SK-N-SH (cell line): ENCODE data around the gene TTC31. TPM values are rescaled to one million over a fixed set of nuclear protein-coding genes. Genes with fewer than 3 reads are reported as not detected.

Experiments used
- CTCF ChIA-PET: fragments of 300-600, 350-600 bp; formaldehyde crosslinking; extraction: SDS; loops from one replicate; lab custom pipeline; 2021; lab: Yijun Ruan, JAX
- POLR2A ChIA-PET: fragments of 350-600 bp; sonication (Branson Sonifier 250); formaldehyde crosslinking; extraction: SDS; loops from one replicate; lab custom pipeline; 2020; ENCODE audit warnings: antibody characterized with exemption, inconsistent platforms; lab: Yijun Ruan, JAX
- DNase-seq: peaks from one replicate; pipeline ENCODE4 v3.0.0; 2012
- H2AFZ ChIP-seq: fragments of 200-600 bp; sonication (generic); 2 replicates; pipeline ENCODE4 v1.8.1; 2016; ENCODE audit warnings: antibody characterized with exemption, mild to moderate bottlenecking, low read depth
- H3F3A ChIP-seq: fragments of 200-600 bp; sonication (generic); replicated peaks from 2 replicates; pipeline ENCODE3; 2016; ENCODE audit warnings: antibody characterized with exemption, mild to moderate bottlenecking; ENCODE audit not compliant: insufficient read depth
- H3K27ac ChIP-seq, 2 experiments: fragments of 200-500 bp in 1 of 2; fragments of 200-600 bp in 1 of 2; sonication (Bioruptor generic) in 1 of 2; sonication (generic), shearing (Covaris generic) in 1 of 2; 2 replicates each; pipeline versions ENCODE4 v1.5.1 to v1.6.1; 2014 to 2016; ENCODE audit warnings: low read depth in 2 of 2, inconsistent platforms in 1 of 2, low read length in 1 of 2, mild to moderate bottlenecking in 1 of 2, mixed read lengths in 1 of 2
- H3K27me3 ChIP-seq: fragments of 200-600 bp; sonication (generic), shearing (Covaris generic); 2 replicates; pipeline ENCODE4 v1.6.1; 2016; ENCODE audit warnings: mixed run types; ENCODE audit not compliant: insufficient read depth
- H3K36me3 ChIP-seq, 2 experiments: fragments of 200-500 bp in 1 of 2; fragments of 200-600 bp in 1 of 2; sonication (Bioruptor generic) in 1 of 2; sonication (generic) in 1 of 2; replicated peaks in 1 of 2; 2 replicates each; pipeline versions ENCODE3 to v1.5.1; 2014 to 2016; ENCODE audit warnings: low read length in 1 of 2, mild to moderate bottlenecking in 1 of 2; ENCODE audit not compliant: insufficient read depth in 2 of 2, control insufficient read depth in 1 of 2
- H3K4me1 ChIP-seq, 2 experiments: fragments of 200-500 bp in 1 of 2; fragments of 200-600 bp in 1 of 2; sonication (Bioruptor generic) in 1 of 2; sonication (generic), shearing (Covaris generic) in 1 of 2; 2 replicates each; pipeline versions ENCODE4 v1.5.1 to v1.6.1; 2014 to 2016; ENCODE audit warnings: low read depth in 1 of 2, low read length in 1 of 2, mixed run types in 1 of 2; ENCODE audit not compliant: insufficient read depth in 2 of 2, control insufficient read depth in 1 of 2
- H3K4me2 ChIP-seq: fragments of 200-600 bp; sonication (generic), shearing (Covaris generic); 2 replicates; pipeline ENCODE4 v1.6.1; 2017; ENCODE audit warnings: mixed run types
- H3K4me3 ChIP-seq, 2 experiments: fragments of 200-500 bp in 1 of 2; fragments of 200-600 bp in 1 of 2; sonication (Bioruptor generic) in 1 of 2; sonication (generic), shearing (Covaris generic) in 1 of 2; 2 replicates each; pipeline versions ENCODE4 v1.5.1 to v1.8.1; 2014 to 2016; ENCODE audit warnings: low read depth in 2 of 2, inconsistent platforms in 1 of 2, low read length in 1 of 2, mild to moderate bottlenecking in 1 of 2, mixed read lengths in 1 of 2, moderate library complexity in 1 of 2
- H3K79me2 ChIP-seq: fragments of 200-600 bp; sonication (generic); 2 replicates; pipeline ENCODE4 v1.8.1; 2017; ENCODE audit warnings: mild to moderate bottlenecking; ENCODE audit not compliant: insufficient read depth
- H3K9ac ChIP-seq: fragments of 200-600 bp; sonication (generic); 2 replicates; pipeline ENCODE4 v1.6.1; 2017; ENCODE audit warnings: mixed run types
- H3K9me2 ChIP-seq: fragments of 200-600 bp; sonication (generic); 2 replicates; pipeline ENCODE4 v1.6.1; 2017; ENCODE audit warnings: mixed run types
- H3K9me3 ChIP-seq: fragments of 200-600 bp; sonication (generic); 2 replicates; pipeline ENCODE4 v1.6.1; 2017; ENCODE audit warnings: mixed run types, mild to moderate bottlenecking, moderate library complexity
- H4K20me1 ChIP-seq: fragments of 200-600 bp; sonication (generic); 2 replicates; pipeline ENCODE4 v1.6.1; 2017; ENCODE audit warnings: mild to moderate bottlenecking, mixed run types; ENCODE audit not compliant: insufficient read depth
- EP300 ChIP-seq, 2 experiments: IDR thresholded peaks; 2 replicates each; pipeline versions ENCODE4 v1.4.0 to v1.6.1; 2012; ENCODE audit warnings: borderline replicate concordance in 1 of 2, low read depth in 1 of 2, low read length in 1 of 2
- EZH2phosphoT487 ChIP-seq: fragments of 200-600 bp; sonication (generic); IDR thresholded peaks from 2 replicates; pipeline ENCODE4 v1.6.1; 2017; ENCODE audit warnings: low read depth, mixed run types, mild to moderate bottlenecking, antibody characterized with exemption, moderate library complexity, borderline replicate concordance
- FOXM1 ChIP-seq: IDR thresholded peaks from 2 replicates; pipeline ENCODE4 v1.4.0; 2012; ENCODE audit warnings: low read depth, mild to moderate bottlenecking
- GATA2 ChIP-seq: sonication (generic); formaldehyde crosslinking; IDR thresholded peaks from 2 replicates; pipeline ENCODE4 v1.5.0; 2020; ENCODE audit warnings: mild to moderate bottlenecking, missing genetic modification reagents
- MEF2A ChIP-seq: IDR thresholded peaks from 2 replicates; pipeline ENCODE4 v1.4.0; 2012; ENCODE audit warnings: low read depth, borderline replicate concordance
- MXI1 ChIP-seq: IDR thresholded peaks from 2 replicates; pipeline ENCODE4 v1.6.1; 2012; ENCODE audit warnings: mild to moderate bottlenecking, low read depth, low read length, improper control_type of control experiment
- NFIC ChIP-seq: IDR thresholded peaks from 2 replicates; pipeline ENCODE4 v1.4.0; 2012; ENCODE audit warnings: borderline replicate concordance
- POLR2AphosphoS5 ChIP-seq: IDR thresholded peaks from 2 replicates; pipeline ENCODE4 v1.6.1; 2012; ENCODE audit warnings: low read depth, low read length
- RAD21 ChIP-seq: IDR thresholded peaks from 2 replicates; pipeline ENCODE4 v1.6.1; 2012; ENCODE audit warnings: mild to moderate bottlenecking, low read length
- RCOR1 ChIP-seq: fragments of 150-350 bp; IDR thresholded peaks from 2 replicates; pipeline ENCODE4 v1.6.1; 2017; ENCODE audit warnings: antibody characterized with exemption, low read length
- SMC3 ChIP-seq: IDR thresholded peaks from 2 replicates; pipeline ENCODE4 v1.6.1; 2012; ENCODE audit warnings: low read depth, low read length, improper control_type of control experiment
- TCF12 ChIP-seq: IDR thresholded peaks from 2 replicates; pipeline ENCODE4 v1.4.0; 2012
- WGBS: methylation state at CpG from one replicate; pipeline ENCODE4 v1.1.6; 2017; ENCODE audit warnings: low lambda C conversion rate; 5-methylcytosine and 5-hydroxymethylcytosine counted together
- polyA plus RNA-seq, 3 experiments: library from polyadenylated mRNA; depleted of rRNA; stranded (reverse); fragments of >200 nt; gene quantifications; 2 replicates each; pipeline ENCODE4 v1.2.3, GENCODE V29; 2012
- TF ChIP-seq, protein P1 (sequence below): IDR thresholded peaks from 2 replicates; pipeline ENCODE4 v1.4.0; 2012; ENCODE audit warnings: low read depth, borderline replicate concordance
- TF ChIP-seq, protein P2 (sequence below): IDR thresholded peaks from 2 replicates; pipeline ENCODE4 v1.6.1; 2012; ENCODE audit warnings: mild to moderate bottlenecking, low read depth, low read length, moderate library complexity
- TF ChIP-seq, protein P3 (sequence below): fragments of 200-600 bp; sonication (generic); IDR thresholded peaks from 2 replicates; pipeline ENCODE4 v1.6.1; 2017; ENCODE audit warnings: antibody characterized with exemption, mild to moderate bottlenecking, moderate library complexity

The TTC31 gene
- polyA plus RNA-seq, 1 of the 3 experiments (the other 2 are of a cell fraction), result 27.9 TPM

DNA sequence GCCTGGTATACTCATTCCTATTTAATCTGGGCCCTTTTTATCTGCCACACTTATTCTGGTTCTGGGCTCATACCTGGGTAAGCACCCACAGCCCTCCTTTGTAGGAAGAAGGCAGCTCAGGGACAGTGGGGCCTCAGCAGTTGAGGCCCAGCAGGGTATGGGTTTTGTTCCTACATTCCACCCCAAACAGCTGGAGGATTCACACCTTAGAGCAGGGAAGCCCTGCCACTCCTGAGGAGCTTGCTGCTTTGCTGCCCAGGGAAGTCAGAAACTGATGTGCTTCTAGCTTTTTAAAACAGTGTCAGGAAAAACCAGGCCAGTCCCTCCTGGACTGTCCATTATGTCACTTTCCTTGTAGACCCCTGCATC is 17.7 kb downstream of the TTC31 start (continued):
- TF ChIP-seq, protein P1, sequence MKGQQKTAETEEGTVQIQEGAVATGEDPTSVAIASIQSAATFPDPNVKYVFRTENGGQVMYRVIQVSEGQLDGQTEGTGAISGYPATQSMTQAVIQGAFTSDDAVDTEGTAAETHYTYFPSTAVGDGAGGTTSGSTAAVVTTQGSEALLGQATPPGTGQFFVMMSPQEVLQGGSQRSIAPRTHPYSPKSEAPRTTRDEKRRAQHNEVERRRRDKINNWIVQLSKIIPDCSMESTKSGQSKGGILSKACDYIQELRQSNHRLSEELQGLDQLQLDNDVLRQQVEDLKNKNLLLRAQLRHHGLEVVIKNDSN, result no peak
- TF ChIP-seq MXI1, result no peak
- TF ChIP-seq RCOR1, result no peak
- TF ChIP-seq, all 33 proteins: peak for 0

DNA sequence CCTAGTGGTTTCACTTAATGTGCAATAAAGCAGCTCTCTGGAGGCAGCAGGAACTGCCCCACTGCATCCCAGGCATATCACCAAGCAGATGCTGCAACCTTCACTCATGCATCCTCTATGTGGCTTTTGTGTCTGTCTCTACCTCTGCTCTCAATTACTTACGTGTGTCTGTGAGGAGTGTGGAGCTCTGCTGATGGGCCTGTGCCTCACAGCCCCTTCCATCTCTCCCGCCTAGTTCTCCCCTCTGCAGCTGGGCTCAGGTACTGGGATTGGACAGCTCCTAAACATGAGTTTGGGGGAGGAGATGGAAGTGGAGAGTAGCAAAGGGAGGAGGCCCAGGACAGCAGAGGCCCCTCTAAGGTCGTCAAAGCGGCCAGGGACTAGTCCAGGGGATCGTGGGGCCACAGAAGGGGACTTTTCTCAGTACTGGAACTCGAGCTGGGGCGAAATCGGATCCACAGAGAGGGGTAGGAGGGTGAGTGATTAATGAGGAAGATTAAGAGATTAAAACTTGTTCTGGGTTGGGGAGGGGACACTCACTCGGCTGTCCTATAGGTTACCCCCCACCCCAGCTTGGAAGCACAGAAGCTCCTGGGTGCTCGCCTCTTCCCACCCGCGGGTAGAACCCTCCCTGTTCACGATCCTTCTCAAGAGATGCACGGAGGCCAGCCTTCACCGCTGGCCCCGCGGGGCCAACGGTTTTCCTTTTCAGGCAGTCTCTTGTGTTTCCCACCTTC is 18.6 kb downstream of the TTC31 start:
- POLR2A ChIA-PET, result interaction anchor here (0.7 to 3.1 kb wide), 11 partner anchors 9 to 86 kb away, joined by 3 to 19 read pairs (median 6); partner anchors contain the start of genes AUP1, CCDC142, HTRA2 and MRPL53
- no peaks in the 10 kb centered on the region for H3K9me3 ChIP-seq
- no peaks in the 10 kb centered on the region for H4K20me1 ChIP-seq
- WGBS, result 84% methylated on average over 18 of the region's 18 CpGs
- DNase-seq, result peak; percentile 63
- peak overlapping the region in 1 of 2 experiments; percentile 76; a peak in 2 of 4 replicates for H3K27ac ChIP-seq
- H3K4me3 ChIP-seq, result no peak overlapping the region
- peaks cover 8% of the 10 kb centered on the region for H3F3A ChIP-seq
- H3K36me3 ChIP-seq, result peaks cover 15 to 18% of the 10 kb centered on the region in 2 experiments
- H3K4me1 ChIP-seq, result peaks cover 12 to 33% of the 10 kb centered on the region in 2 experiments; a peak in 2 of 4 replicates
- no peak overlapping the region for H2AFZ ChIP-seq
- no peak for TF ChIP-seq EZH2phosphoT487
- TF ChIP-seq, protein P2, sequence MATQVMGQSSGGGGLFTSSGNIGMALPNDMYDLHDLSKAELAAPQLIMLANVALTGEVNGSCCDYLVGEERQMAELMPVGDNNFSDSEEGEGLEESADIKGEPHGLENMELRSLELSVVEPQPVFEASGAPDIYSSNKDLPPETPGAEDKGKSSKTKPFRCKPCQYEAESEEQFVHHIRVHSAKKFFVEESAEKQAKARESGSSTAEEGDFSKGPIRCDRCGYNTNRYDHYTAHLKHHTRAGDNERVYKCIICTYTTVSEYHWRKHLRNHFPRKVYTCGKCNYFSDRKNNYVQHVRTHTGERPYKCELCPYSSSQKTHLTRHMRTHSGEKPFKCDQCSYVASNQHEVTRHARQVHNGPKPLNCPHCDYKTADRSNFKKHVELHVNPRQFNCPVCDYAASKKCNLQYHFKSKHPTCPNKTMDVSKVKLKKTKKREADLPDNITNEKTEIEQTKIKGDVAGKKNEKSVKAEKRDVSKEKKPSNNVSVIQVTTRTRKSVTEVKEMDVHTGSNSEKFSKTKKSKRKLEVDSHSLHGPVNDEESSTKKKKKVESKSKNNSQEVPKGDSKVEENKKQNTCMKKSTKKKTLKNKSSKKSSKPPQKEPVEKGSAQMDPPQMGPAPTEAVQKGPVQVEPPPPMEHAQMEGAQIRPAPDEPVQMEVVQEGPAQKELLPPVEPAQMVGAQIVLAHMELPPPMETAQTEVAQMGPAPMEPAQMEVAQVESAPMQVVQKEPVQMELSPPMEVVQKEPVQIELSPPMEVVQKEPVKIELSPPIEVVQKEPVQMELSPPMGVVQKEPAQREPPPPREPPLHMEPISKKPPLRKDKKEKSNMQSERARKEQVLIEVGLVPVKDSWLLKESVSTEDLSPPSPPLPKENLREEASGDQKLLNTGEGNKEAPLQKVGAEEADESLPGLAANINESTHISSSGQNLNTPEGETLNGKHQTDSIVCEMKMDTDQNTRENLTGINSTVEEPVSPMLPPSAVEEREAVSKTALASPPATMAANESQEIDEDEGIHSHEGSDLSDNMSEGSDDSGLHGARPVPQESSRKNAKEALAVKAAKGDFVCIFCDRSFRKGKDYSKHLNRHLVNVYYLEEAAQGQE, result peak; percentile 59; the same call in 1 of the 2 replicates
- no peak overlapping the region for H3K9ac ChIP-seq
- peaks cover 10% of the 10 kb centered on the region; the same call in 1 of the 2 replicates for H3K79me2 ChIP-seq
- no peaks in the 10 kb centered on the region for H3K27me3 ChIP-seq
- CTCF ChIA-PET, result interaction anchor here (0.5 to 3.7 kb wide), 8 partner anchors 18 to 678 kb away, joined by 3 to 21 read pairs (median 3); partner anchors contain the start of genes CCDC142, LOXL3, MRPL53 and TTC31
- H3K4me2 ChIP-seq, result no peak overlapping the region
- no peaks in the 10 kb centered on the region for H3K9me2 ChIP-seq

DNA sequence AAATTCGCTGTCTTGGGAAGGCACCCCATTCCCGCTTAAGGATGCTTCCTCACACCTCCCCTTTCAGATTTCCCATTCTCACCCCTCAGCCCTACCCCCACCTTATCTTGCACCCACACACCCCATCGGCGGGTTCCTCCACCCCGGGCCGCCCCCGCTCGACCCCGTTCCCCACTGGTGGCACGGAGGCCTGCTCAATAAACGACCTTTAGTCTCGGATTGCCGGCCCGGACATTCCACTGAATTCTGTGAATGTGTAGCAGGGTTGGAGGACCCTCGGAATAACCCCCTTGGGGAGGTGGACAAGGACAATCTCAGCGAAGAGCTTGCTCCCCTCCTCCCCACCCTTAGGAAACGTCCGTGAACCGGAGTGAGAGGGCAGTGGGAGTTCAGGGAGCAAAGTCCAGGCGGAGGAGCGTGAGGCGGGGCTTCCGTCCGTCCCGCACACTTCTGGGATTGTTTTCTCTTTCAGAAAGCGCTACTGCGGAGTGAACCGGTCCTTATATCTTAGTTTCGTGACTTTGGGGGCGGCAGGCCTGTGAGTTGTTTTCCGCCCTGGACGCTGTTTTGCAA is 19.4 kb downstream of the TTC31 start:
- no peaks in the 10 kb centered on the region for H3K9me3 ChIP-seq
- ChIA-PET POLR2A (interaction anchor here (1.4 to 3.1 kb wide), 3 partner anchors 8 to 11 kb away, joined by 3 to 9 read pairs (median 7); no protein-coding TSS in a partner anchor), CTCF (interaction anchor here (1.0 to 3.1 kb wide), 4 partner anchors 19 to 678 kb away, joined by 3 to 21 read pairs (median 12); partner anchors contain the start of genes CCDC142 and TTC31)
- H3K4me3 ChIP-seq, result no peak overlapping the region
- no peak overlapping the region for H3K9ac ChIP-seq
- H3K79me2 ChIP-seq, result peaks cover 17% of the 10 kb centered on the region; the same call in 1 of the 2 replicates
- H4K20me1 ChIP-seq, result no peaks in the 10 kb centered on the region
- H3K4me2 ChIP-seq, result no peak overlapping the region
- peaks cover 15 to 20% of the 10 kb centered on the region in 2 experiments for H3K36me3 ChIP-seq
- no peak overlapping the region for H2AFZ ChIP-seq
- DNase-seq, result no peak
- peaks cover 12 to 37% of the 10 kb centered on the region in 2 experiments; a peak in 2 of 4 replicates for H3K4me1 ChIP-seq
- H3K9me2 ChIP-seq, result no peaks in the 10 kb centered on the region
- no peak overlapping the region; a peak in 1 of 4 replicates for H3K27ac ChIP-seq
- H3F3A ChIP-seq, result peaks cover 8% of the 10 kb centered on the region
- no peaks in the 10 kb centered on the region for H3K27me3 ChIP-seq
- 93% methylated on average over 32 of the region's 32 CpGs for WGBS
- no peak for TF ChIP-seq NFIC
- no peak for TF ChIP-seq EP300 (IDR thresholded peaks at IDR 0.05; ENCODE audit: borderline replicate concordance in 1 of 2, low read depth in 1 of 2, low read length in 1 of 2)
- TF ChIP-seq EZH2phosphoT487, result no peak
- TF ChIP-seq FOXM1, result no peak
- no peak for TF ChIP-seq MEF2A
- TF ChIP-seq SMC3, result no peak
- TF ChIP-seq RAD21, result no peak
- no peak for TF ChIP-seq GATA2
- TF ChIP-seq, protein P3, sequence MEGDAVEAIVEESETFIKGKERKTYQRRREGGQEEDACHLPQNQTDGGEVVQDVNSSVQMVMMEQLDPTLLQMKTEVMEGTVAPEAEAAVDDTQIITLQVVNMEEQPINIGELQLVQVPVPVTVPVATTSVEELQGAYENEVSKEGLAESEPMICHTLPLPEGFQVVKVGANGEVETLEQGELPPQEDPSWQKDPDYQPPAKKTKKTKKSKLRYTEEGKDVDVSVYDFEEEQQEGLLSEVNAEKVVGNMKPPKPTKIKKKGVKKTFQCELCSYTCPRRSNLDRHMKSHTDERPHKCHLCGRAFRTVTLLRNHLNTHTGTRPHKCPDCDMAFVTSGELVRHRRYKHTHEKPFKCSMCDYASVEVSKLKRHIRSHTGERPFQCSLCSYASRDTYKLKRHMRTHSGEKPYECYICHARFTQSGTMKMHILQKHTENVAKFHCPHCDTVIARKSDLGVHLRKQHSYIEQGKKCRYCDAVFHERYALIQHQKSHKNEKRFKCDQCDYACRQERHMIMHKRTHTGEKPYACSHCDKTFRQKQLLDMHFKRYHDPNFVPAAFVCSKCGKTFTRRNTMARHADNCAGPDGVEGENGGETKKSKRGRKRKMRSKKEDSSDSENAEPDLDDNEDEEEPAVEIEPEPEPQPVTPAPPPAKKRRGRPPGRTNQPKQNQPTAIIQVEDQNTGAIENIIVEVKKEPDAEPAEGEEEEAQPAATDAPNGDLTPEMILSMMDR, result no peak
- TF ChIP-seq TCF12, result no peak
- TF ChIP-seq POLR2AphosphoS5, result no peak
- TF ChIP-seq MXI1, result no peak
